HepG2 (cell line): ENCODE measurements around the gene NRIP2. TPM values are rescaled to one million over a fixed set of nuclear protein-coding genes. Genes with fewer than 3 reads are reported as not detected.

Experiments used
- CREB1 ChIP-seq, 2 experiments: fragments of 450-650 bp in 1 of 2; IDR thresholded peaks; 2 replicates each; pipeline ENCODE4 v1.6.1; 2016 to 2017; ENCODE audit warnings: control low read depth in 1 of 2, mild to moderate bottlenecking in 1 of 2, missing compliant biosample characterization in 1 of 2, missing genetic modification characterization in 1 of 2
- ELF4 ChIP-seq: sonication (generic); formaldehyde crosslinking; IDR thresholded peaks from 2 replicates; pipeline ENCODE4 v1.5.0; 2020; ENCODE audit warnings: missing genetic modification reagents, mild to moderate bottlenecking, moderate library complexity, borderline replicate concordance
- IRX3 ChIP-seq: sonication (generic); formaldehyde crosslinking; IDR thresholded peaks from 2 replicates; pipeline ENCODE4 v1.8.1; 2023; ENCODE audit warnings: mild to moderate bottlenecking, low read depth, missing genetic modification reagents, borderline replicate concordance
- SP2 ChIP-seq: sonication (generic); formaldehyde crosslinking; IDR thresholded peaks from 2 replicates; pipeline ENCODE4 v1.5.1; 2020; ENCODE audit warnings: mild to moderate bottlenecking, missing genetic modification reagents
- ZNF562 ChIP-seq: sonication (generic); formaldehyde crosslinking; IDR thresholded peaks from 2 replicates; pipeline ENCODE4 v1.8.0; 2022; ENCODE audit warnings: missing genetic modification reagents, borderline replicate concordance
- ZNF570 ChIP-seq: sonication (generic); formaldehyde crosslinking; IDR thresholded peaks from 2 replicates; pipeline ENCODE4 v1.4.0; 2020; ENCODE audit warnings: mild to moderate bottlenecking, missing genetic modification reagents, borderline replicate concordance
- polyA plus RNA-seq, 8 experiments: library from polyadenylated mRNA; depleted of rRNA in 3 of 8; stranded (reverse) in 7 of 8; unstranded in 1 of 8; fragments of >200 nt; fragmentation: Illumina TruSeq in 4 of 8; extraction: Trizol in 4 of 8; gene quantifications; 2 replicates each; pipeline versions ENCODE4 v1.2.1 to v1.2.3, GENCODE V29; 2011 to 2016; ENCODE audit warnings: low read depth in 4 of 8, missing spikeins in 1 of 8, mixed read lengths in 1 of 8; ENCODE audit not compliant: insufficient read depth in 1 of 8
- total RNA-seq, 5 experiments: library from RNA; depleted of rRNA; stranded (reverse); fragments of >200 nt; fragmentation: Illumina TruSeq; extraction: Trizol; gene quantifications; 2 replicates each; pipeline ENCODE4 v1.2.3, GENCODE V29; 2016; ENCODE audit warnings: low read depth in 1 of 5
- TF ChIP-seq, protein P1 (sequence below): fragments of 450-650 bp; IDR thresholded peaks from 2 replicates; pipeline ENCODE4 v1.6.1; 2017; ENCODE audit warnings: mild to moderate bottlenecking
- TF ChIP-seq, protein P2 (sequence below): sonication (generic); formaldehyde crosslinking; IDR thresholded peaks from 2 replicates; pipeline ENCODE4 v1.4.0; 2020; ENCODE audit warnings: missing genetic modification reagents
- TF ChIP-seq, protein P3 (sequence below): IDR thresholded peaks from 2 replicates; pipeline ENCODE4 v1.6.1; 2016; ENCODE audit warnings: missing biosample characterization, missing genetic modification reagents, low read depth
- TF ChIP-seq, protein P4 (sequence below): sonication (generic); formaldehyde crosslinking; IDR thresholded peaks from 2 replicates; pipeline ENCODE4 v1.8.1; 2023; ENCODE audit warnings: mild to moderate bottlenecking, moderate library complexity, missing genetic modification reagents
- TF ChIP-seq, protein P5 (sequence below): IDR thresholded peaks from 2 replicates; pipeline ENCODE4 v1.6.1; 2016; ENCODE audit warnings: low read depth

NRIP2 gene
- total and polyA plus RNA-seq, 2 of the 13 experiments (the other 11 are each of a cell fraction or from before 2014, with no cell fraction given): not detected

DNA sequence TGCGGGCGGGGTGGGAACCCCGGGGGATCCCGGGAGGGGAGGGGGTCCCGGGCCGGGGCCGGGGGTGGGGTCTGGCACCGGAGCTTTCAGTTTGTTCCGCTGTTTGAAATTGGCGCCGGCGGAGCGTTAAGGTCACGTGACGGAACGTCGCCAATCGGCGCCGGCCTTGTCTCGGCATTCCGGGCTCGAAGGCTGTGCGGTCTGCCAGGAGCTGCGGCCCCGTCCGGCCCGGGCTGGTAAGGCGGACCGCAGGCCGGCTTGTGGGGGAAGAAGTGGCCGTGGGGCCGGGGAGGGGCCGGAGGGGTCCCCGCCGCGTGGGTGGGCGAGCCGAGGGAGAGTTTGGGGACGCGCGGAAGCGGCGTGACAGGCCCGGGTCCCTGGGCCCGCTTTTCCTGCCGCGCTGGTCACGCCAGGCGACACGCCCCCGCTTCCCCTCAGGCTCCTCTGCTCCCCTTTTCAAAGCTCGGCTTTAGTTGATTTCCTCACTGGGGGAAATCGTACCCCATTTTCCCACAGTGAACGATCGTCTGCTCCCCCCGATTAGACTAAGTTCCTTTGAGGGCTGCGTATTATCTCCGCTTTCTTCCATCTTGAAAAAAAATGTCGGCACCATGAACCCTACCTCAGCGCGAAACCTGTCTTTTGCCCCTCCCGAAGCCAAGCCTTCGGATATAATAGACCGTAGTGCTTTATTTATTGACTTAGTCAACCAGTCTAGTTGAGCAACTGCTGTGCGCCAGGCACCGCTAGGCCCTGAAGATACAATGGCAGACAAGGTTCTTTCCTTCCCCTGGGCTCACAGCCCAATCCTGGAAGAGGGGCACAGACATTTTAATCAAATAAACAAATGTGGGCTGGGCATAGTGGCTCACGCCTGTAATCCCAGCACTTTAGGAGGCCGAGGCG is 42.5 kb upstream of the NRIP2 start, which contains the start of the genes FOXM1 and RHNO1 (continued):
- TF ChIP-seq CREB1 (IDR thresholded peaks at IDR 0.05): no peak
- no peak for TF ChIP-seq CREB1 (CRISPR knock-in tag; IDR thresholded peaks at IDR 0.05)
- TF ChIP-seq, protein P1, sequence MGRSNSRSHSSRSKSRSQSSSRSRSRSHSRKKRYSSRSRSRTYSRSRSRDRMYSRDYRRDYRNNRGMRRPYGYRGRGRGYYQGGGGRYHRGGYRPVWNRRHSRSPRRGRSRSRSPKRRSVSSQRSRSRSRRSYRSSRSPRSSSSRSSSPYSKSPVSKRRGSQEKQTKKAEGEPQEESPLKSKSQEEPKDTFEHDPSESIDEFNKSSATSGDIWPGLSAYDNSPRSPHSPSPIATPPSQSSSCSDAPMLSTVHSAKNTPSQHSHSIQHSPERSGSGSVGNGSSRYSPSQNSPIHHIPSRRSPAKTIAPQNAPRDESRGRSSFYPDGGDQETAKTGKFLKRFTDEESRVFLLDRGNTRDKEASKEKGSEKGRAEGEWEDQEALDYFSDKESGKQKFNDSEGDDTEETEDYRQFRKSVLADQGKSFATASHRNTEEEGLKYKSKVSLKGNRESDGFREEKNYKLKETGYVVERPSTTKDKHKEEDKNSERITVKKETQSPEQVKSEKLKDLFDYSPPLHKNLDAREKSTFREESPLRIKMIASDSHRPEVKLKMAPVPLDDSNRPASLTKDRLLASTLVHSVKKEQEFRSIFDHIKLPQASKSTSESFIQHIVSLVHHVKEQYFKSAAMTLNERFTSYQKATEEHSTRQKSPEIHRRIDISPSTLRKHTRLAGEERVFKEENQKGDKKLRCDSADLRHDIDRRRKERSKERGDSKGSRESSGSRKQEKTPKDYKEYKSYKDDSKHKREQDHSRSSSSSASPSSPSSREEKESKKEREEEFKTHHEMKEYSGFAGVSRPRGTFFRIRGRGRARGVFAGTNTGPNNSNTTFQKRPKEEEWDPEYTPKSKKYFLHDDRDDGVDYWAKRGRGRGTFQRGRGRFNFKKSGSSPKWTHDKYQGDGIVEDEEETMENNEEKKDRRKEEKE: no peak
- no peak for TF ChIP-seq ZNF570 (CRISPR knock-in tag)
- TF ChIP-seq ZNF562 (CRISPR knock-in tag): no peak
- TF ChIP-seq, protein P2, sequence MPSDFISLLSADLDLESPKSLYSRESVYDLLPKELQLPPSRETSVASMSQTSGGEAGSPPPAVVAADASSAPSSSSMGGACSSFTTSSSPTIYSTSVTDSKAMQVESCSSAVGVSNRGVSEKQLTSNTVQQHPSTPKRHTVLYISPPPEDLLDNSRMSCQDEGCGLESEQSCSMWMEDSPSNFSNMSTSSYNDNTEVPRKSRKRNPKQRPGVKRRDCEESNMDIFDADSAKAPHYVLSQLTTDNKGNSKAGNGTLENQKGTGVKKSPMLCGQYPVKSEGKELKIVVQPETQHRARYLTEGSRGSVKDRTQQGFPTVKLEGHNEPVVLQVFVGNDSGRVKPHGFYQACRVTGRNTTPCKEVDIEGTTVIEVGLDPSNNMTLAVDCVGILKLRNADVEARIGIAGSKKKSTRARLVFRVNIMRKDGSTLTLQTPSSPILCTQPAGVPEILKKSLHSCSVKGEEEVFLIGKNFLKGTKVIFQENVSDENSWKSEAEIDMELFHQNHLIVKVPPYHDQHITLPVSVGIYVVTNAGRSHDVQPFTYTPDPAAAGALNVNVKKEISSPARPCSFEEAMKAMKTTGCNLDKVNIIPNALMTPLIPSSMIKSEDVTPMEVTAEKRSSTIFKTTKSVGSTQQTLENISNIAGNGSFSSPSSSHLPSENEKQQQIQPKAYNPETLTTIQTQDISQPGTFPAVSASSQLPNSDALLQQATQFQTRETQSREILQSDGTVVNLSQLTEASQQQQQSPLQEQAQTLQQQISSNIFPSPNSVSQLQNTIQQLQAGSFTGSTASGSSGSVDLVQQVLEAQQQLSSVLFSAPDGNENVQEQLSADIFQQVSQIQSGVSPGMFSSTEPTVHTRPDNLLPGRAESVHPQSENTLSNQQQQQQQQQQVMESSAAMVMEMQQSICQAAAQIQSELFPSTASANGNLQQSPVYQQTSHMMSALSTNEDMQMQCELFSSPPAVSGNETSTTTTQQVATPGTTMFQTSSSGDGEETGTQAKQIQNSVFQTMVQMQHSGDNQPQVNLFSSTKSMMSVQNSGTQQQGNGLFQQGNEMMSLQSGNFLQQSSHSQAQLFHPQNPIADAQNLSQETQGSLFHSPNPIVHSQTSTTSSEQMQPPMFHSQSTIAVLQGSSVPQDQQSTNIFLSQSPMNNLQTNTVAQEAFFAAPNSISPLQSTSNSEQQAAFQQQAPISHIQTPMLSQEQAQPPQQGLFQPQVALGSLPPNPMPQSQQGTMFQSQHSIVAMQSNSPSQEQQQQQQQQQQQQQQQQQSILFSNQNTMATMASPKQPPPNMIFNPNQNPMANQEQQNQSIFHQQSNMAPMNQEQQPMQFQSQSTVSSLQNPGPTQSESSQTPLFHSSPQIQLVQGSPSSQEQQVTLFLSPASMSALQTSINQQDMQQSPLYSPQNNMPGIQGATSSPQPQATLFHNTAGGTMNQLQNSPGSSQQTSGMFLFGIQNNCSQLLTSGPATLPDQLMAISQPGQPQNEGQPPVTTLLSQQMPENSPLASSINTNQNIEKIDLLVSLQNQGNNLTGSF: 0 out of 2 replicates have a peak, but pooled peaks have one; percentile 51
- TF ChIP-seq, protein P3, sequence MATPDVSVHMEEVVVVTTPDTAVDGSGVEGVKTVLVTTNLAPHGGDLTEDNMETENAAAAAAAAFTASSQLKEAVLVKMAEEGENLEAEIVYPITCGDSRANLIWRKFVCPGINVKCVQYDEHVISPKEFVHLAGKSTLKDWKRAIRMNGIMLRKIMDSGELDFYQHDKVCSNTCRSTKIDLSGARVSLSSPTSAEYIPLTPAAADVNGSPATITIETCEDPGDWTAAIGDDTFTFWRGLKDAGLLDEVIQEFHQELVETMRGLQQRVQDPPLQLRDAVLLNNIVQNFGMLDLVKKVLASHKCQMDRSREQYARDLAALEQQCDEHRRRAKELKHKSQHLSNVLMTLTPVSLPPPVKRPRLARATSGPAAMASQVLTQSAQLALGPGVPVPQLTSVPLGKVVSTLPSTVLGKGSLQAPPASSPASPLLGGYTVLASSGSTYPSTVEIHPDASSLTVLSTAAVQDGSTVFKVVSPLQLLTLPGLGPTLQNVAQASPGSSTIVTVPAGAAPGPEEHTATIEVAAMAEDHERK (CRISPR knock-in tag): peak; percentile 46; the same call in 1 of the 2 replicates
- TF ChIP-seq, protein P4, sequence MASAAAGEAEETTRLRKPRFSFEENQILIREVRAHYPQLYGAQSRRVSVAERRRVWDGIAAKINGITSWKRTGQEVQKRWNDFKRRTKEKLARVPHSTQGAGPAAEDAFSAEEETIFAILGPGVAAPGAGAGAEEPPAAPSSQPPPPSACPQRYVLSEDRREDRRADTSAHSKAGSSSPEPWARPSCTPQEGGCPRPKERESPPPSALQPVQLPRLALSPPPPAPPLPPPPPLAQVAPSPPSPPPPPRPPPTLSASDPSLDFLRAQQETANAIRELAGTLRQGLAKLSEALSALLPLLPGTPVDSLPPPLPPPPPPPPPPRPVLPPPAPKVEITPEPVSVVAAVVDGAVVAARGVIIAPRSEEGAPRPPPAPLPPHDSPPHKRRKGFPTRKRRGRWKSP: peak; percentile 65
- TF ChIP-seq, protein P5, sequence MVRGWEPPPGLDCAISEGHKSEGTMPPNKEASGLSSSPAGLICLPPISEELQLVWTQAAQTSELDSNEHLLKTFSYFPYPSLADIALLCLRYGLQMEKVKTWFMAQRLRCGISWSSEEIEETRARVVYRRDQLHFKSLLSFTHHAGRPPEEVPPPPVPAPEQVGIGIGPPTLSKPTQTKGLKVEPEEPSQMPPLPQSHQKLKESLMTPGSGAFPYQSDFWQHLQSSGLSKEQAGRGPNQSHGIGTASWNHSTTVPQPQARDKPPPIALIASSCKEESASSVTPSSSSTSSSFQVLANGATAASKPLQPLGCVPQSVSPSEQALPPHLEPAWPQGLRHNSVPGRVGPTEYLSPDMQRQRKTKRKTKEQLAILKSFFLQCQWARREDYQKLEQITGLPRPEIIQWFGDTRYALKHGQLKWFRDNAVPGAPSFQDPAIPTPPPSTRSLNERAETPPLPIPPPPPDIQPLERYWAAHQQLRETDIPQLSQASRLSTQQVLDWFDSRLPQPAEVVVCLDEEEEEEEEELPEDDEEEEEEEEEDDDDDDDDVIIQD (CRISPR knock-in tag): no peak
- 0 out of 2 replicates have a peak, but pooled peaks have one; percentile 73 for TF ChIP-seq ELF4 (CRISPR knock-in tag)
- TF ChIP-seq IRX3 (CRISPR knock-in tag): peak; percentile 18; the same call in 1 of the 2 replicates
- TF ChIP-seq SP2: peak; percentile 41; the same call in 1 of the 2 replicates
